ENCODE measurements around the gene BOD1L1.

DNA sequence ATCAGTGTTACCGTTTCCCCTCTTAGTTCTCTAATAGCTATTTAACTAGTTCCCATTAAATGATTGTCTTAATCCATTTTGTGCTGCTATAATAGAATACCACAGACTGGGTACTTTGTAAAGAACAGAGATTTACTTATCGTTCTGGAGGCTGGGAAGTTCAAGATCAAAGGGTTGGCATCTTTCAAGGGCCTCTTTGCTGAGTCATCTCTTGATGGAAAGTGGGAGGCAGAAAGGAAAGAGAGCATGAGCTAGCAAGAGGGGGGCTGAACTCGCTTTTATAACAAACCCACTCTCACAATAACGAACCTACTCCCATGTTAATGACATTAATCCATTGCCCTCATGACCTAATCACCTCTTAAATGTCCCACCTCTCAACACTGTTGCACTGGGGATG is 65.9 kb downstream of the BOD1L1 start:
- TF ChIP-seq, protein P1, sequence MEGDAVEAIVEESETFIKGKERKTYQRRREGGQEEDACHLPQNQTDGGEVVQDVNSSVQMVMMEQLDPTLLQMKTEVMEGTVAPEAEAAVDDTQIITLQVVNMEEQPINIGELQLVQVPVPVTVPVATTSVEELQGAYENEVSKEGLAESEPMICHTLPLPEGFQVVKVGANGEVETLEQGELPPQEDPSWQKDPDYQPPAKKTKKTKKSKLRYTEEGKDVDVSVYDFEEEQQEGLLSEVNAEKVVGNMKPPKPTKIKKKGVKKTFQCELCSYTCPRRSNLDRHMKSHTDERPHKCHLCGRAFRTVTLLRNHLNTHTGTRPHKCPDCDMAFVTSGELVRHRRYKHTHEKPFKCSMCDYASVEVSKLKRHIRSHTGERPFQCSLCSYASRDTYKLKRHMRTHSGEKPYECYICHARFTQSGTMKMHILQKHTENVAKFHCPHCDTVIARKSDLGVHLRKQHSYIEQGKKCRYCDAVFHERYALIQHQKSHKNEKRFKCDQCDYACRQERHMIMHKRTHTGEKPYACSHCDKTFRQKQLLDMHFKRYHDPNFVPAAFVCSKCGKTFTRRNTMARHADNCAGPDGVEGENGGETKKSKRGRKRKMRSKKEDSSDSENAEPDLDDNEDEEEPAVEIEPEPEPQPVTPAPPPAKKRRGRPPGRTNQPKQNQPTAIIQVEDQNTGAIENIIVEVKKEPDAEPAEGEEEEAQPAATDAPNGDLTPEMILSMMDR (conservative IDR thresholded peaks at IDR 0.05; ENCODE audit: low read depth in 2 of 2): no peak
- TF ChIP-seq, protein P2, sequence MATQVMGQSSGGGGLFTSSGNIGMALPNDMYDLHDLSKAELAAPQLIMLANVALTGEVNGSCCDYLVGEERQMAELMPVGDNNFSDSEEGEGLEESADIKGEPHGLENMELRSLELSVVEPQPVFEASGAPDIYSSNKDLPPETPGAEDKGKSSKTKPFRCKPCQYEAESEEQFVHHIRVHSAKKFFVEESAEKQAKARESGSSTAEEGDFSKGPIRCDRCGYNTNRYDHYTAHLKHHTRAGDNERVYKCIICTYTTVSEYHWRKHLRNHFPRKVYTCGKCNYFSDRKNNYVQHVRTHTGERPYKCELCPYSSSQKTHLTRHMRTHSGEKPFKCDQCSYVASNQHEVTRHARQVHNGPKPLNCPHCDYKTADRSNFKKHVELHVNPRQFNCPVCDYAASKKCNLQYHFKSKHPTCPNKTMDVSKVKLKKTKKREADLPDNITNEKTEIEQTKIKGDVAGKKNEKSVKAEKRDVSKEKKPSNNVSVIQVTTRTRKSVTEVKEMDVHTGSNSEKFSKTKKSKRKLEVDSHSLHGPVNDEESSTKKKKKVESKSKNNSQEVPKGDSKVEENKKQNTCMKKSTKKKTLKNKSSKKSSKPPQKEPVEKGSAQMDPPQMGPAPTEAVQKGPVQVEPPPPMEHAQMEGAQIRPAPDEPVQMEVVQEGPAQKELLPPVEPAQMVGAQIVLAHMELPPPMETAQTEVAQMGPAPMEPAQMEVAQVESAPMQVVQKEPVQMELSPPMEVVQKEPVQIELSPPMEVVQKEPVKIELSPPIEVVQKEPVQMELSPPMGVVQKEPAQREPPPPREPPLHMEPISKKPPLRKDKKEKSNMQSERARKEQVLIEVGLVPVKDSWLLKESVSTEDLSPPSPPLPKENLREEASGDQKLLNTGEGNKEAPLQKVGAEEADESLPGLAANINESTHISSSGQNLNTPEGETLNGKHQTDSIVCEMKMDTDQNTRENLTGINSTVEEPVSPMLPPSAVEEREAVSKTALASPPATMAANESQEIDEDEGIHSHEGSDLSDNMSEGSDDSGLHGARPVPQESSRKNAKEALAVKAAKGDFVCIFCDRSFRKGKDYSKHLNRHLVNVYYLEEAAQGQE (IDR thresholded peaks at IDR 0.05; ENCODE audit: unreplicated experiment): no peak
- no peak for TF ChIP-seq EZH2 (IDR thresholded peaks at IDR 0.05; ENCODE audit: low read depth, unreplicated experiment)
- TF ChIP-seq POLR2AphosphoS5 (IDR thresholded peaks at IDR 0.05; ENCODE audit: low read depth): no peak
- TF ChIP-seq JUNB (IDR thresholded peaks at IDR 0.05; ENCODE audit: unreplicated experiment): no peak
- TF ChIP-seq CREB1 (CRISPR knock-in tag; IDR thresholded peaks at IDR 0.05; ENCODE audit: low read depth): no peak
- TF ChIP-seq EZH2phosphoT487 (IDR thresholded peaks at IDR 0.05; ENCODE audit: unreplicated experiment): no peak
- TF ChIP-seq ZNF114 (CRISPR knock-in tag; IDR thresholded peaks at IDR 0.05): no peak
- TF ChIP-seq STAT1 (IDR thresholded peaks at IDR 0.05; ENCODE audit: unreplicated experiment): no peak
